ENCODE measurements around the gene CCL19. TPM values are rescaled to one million over a fixed set of nuclear protein-coding genes. Genes with fewer than 3 reads are reported as not detected.
"Not testable (repeated sequence)": the region's sequence is repeated elsewhere in the genome, so short reads cannot be mapped to it uniquely, and the experiment has no call there.

Gene CCL19
- total RNA-seq, 2 experiments from 2014 or later = not detected

- Mint-ChIP-seq H3K36me3 (ENCODE audit: low read depth) (no peaks in the 10 kb centered on the region), H3K27me3 (no peaks in the 10 kb centered on the region), H3K9me3 (no peaks in the 10 kb centered on the region), H3K4me3 (no peak overlapping the region), H3K4me1 (ENCODE audit: low read depth) (no peaks in the 10 kb centered on the region), H3K27ac (no peak overlapping the region)
- no peak for DNase-seq
- POLR2A ChIA-PET = no interaction called here
- ATAC-seq = no peak
- CTCF ChIA-PET = no interaction called here
- intact Hi-C loops (cut with micrococcal nuclease) = no loop called here
- TF ChIP-seq CTCF (IDR thresholded peaks at IDR 0.05) = no peak
Observed at GRCh38 chr9:34732478-34732877, 41.4 kb upstream of the CCL19 start.

GRCh38 chr9:34723141-34723540, 32.1 kb upstream of the CCL19 start:
- H3K4me3 Mint-ChIP-seq = no peak overlapping the region
- no peaks in the 10 kb centered on the region for H3K4me1 Mint-ChIP-seq (ENCODE audit: low read depth)
- ChIA-PET CTCF (interaction anchor here (1.9 kb wide), 1 partner anchor 21 kb away, joined by 7 read pairs; no protein-coding TSS in a partner anchor), POLR2A (interaction anchor here (1.5 kb wide), 1 partner anchor 21 kb away, joined by 3 read pairs; no protein-coding TSS in a partner anchor)
- no peak for TF ChIP-seq CTCF (IDR thresholded peaks at IDR 0.05)
- DNase-seq = no peak
- no peak overlapping the region for H3K27ac Mint-ChIP-seq
- peaks cover 3% of the 10 kb centered on the region for H3K27me3 Mint-ChIP-seq
- no peaks in the 10 kb centered on the region for H3K9me3 Mint-ChIP-seq
- intact Hi-C loops (cut with micrococcal nuclease) = no loop called here
- no peaks in the 10 kb centered on the region for H3K36me3 Mint-ChIP-seq (ENCODE audit: low read depth)
- ATAC-seq = no peak

GRCh38 chr9:34719769-34720025, 28.6 kb upstream of the CCL19 start:
- H3K9me3 Mint-ChIP-seq; H3K36me3 Mint-ChIP-seq (ENCODE audit: low read depth); ATAC-seq; H3K4me3 Mint-ChIP-seq; H3K27ac Mint-ChIP-seq; H3K27me3 Mint-ChIP-seq; DNase-seq; H3K4me1 Mint-ChIP-seq (ENCODE audit: low read depth); intact Hi-C loops (cut with micrococcal nuclease): not testable (repeated sequence)
- POLR2A ChIA-PET = interaction anchor here (0.8 kb wide), 1 partner anchor 30 kb away, joined by 3 read pairs; no protein-coding TSS in a partner anchor
- CTCF ChIA-PET = interaction anchor here (1.0 kb wide), 1 partner anchor 17 kb away, joined by 5 read pairs; no protein-coding TSS in a partner anchor

- Mint-ChIP-seq H3K27me3 (peaks cover 7% of the 10 kb centered on the region), H3K4me1 (ENCODE audit: low read depth) (no peaks in the 10 kb centered on the region), H3K4me3 (no peak overlapping the region), H3K27ac (no peak overlapping the region), H3K9me3 (no peaks in the 10 kb centered on the region), H3K36me3 (ENCODE audit: low read depth) (no peaks in the 10 kb centered on the region)
- ChIA-PET CTCF (interaction anchor here (1.0 kb wide), 1 partner anchor 17 kb away, joined by 5 read pairs; no protein-coding TSS in a partner anchor), POLR2A (interaction anchor here (0.8 to 2.0 kb wide), 2 partner anchors 17 to 30 kb away, joined by 3 to 5 read pairs; no protein-coding TSS in a partner anchor)
- DNase-seq (no peak), ATAC-seq (no peak)
- TF ChIP-seq CTCF (IDR thresholded peaks at IDR 0.05) = no peak
- intact Hi-C loops (cut with micrococcal nuclease) = no loop called here
Observed at GRCh38 chr9:34719021-34719768, 28.1 kb upstream of the CCL19 start.

GRCh38 chr9:34717996-34718614, 27.0 kb upstream of the CCL19 start:
- CTCF ChIA-PET = interaction anchor here (1.4 kb wide), 1 partner anchor 16 kb away, joined by 5 read pairs; no protein-coding TSS in a partner anchor
- intact Hi-C loops (cut with micrococcal nuclease) = no loop called here
- Mint-ChIP-seq H3K4me1 (ENCODE audit: low read depth) (no peaks in the 10 kb centered on the region), H3K27me3 (peaks cover 11% of the 10 kb centered on the region), H3K9me3 (no peaks in the 10 kb centered on the region), H3K36me3 (ENCODE audit: low read depth) (no peaks in the 10 kb centered on the region), H3K4me3 (no peak overlapping the region), H3K27ac (no peak overlapping the region)
- POLR2A ChIA-PET = interaction anchor here (2.0 kb wide), 1 partner anchor 16 kb away, joined by 5 read pairs; no protein-coding TSS in a partner anchor
- TF ChIP-seq CTCF (IDR thresholded peaks at IDR 0.05) = no peak
- no peak for DNase-seq
- no peak for ATAC-seq

Data from activated CD8-positive, alpha-beta T cell treated with anti-CD3 and anti-CD28 coated beads for 36 hours (primary cell).